Esophagus muscularis mucosa (tissue), 3 donors: Measurements from ENCODE around the gene HDLBP.

Experiments
- POLR2AphosphoS5 ChIP-seq, 2 donors: sonication (generic); formaldehyde crosslinking; IDR thresholded peaks; one replicate each; pipeline ENCODE4 v1.6.1; 2017; ENCODE audit warnings: antibody characterized with exemption in 2 of 2
- TF ChIP-seq, protein P1 (sequence below), 3 experiments: fragments of 200-600 bp in 2 of 3; fragments of 450-650 bp in 1 of 3; sonication (generic) in 2 of 3; IDR thresholded peaks; one replicate each; pipeline ENCODE4 v1.5.1; 2017 to 2019; ENCODE audit warnings: antibody characterized with exemption in 3 of 3, mild to moderate bottlenecking in 2 of 3, moderate library complexity in 1 of 3

DNA sequence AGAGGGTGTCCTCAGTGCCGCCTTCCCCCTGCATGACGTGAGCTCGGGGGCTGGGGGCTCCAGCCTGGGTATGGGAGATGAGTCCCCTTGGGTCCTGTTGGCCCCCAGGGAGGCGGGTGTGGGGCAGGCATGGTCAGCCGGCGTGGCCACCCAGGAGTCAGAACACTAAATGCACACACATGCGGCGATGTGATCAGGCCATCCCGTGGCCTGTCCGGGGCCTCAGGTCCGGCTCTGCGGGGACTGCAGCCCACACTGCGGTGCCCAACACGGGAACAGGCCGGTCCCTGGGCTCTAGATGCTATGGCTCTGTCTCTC, 113.2 kb downstream of the HDLBP start:
- TF ChIP-seq, protein P1, sequence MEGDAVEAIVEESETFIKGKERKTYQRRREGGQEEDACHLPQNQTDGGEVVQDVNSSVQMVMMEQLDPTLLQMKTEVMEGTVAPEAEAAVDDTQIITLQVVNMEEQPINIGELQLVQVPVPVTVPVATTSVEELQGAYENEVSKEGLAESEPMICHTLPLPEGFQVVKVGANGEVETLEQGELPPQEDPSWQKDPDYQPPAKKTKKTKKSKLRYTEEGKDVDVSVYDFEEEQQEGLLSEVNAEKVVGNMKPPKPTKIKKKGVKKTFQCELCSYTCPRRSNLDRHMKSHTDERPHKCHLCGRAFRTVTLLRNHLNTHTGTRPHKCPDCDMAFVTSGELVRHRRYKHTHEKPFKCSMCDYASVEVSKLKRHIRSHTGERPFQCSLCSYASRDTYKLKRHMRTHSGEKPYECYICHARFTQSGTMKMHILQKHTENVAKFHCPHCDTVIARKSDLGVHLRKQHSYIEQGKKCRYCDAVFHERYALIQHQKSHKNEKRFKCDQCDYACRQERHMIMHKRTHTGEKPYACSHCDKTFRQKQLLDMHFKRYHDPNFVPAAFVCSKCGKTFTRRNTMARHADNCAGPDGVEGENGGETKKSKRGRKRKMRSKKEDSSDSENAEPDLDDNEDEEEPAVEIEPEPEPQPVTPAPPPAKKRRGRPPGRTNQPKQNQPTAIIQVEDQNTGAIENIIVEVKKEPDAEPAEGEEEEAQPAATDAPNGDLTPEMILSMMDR (IDR thresholded peaks at IDR 0.05), result no peak
- TF ChIP-seq POLR2AphosphoS5 (IDR thresholded peaks at IDR 0.05), result no peak
